Measurements from ENCODE around the gene C1QC.

Gene C1QC

GRCh38 chr1:22637907-22638445, 5.5 kb upstream of the C1QC start:
- H3K4me3 ChIP-seq (ENCODE audit: low read depth, low read length): no peak overlapping the region
- TF ChIP-seq CTCF (IDR thresholded peaks at IDR 0.05; ENCODE audit: borderline replicate concordance, insufficient read depth, low read depth, low read length): no peak

- H3K4me3 ChIP-seq (ENCODE audit: low read depth, low read length): no peak overlapping the region
- TF ChIP-seq CTCF (IDR thresholded peaks at IDR 0.05; ENCODE audit: borderline replicate concordance, insufficient read depth, low read depth, low read length): no peak
These were observed 4.8 kb upstream of the C1QC start for GRCh38 chr1:22638476-22639234.

DNA sequence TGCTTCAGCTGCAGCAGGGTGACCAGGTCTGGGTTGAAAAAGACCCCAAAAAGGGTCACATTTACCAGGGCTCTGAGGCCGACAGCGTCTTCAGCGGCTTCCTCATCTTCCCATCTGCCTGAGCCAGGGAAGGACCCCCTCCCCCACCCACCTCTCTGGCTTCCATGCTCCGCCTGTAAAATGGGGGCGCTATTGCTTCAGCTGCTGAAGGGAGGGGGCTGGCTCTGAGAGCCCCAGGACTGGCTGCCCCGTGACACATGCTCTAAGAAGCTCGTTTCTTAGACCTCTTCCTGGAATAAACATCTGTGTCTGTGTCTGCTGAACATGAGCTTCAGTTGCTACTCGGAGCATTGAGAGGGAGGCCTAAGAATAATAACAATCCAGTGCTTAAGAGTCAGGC, 4.1 kb upstream of the C1QC start:
- no peak for TF ChIP-seq CTCF (IDR thresholded peaks at IDR 0.05; ENCODE audit: borderline replicate concordance, insufficient read depth, low read depth, low read length)

GRCh38 chr1:22641247-22641646, 2.2 kb upstream of the C1QC start:
- no peak for TF ChIP-seq CTCF (IDR thresholded peaks at IDR 0.05; ENCODE audit: borderline replicate concordance, insufficient read depth, low read depth, low read length)
- no peak overlapping the region for H3K4me3 ChIP-seq (ENCODE audit: low read depth, low read length)

More for the DNA sequence above, 4.1 kb upstream of the C1QC start:
- no peak overlapping the region for H3K4me3 ChIP-seq (ENCODE audit: low read depth, low read length)

- H3K4me3 ChIP-seq (ENCODE audit: low read depth, low read length): no peak overlapping the region
These were observed 1.4 kb upstream of the C1QC start for GRCh38 chr1:22641906-22642636.

DNA sequence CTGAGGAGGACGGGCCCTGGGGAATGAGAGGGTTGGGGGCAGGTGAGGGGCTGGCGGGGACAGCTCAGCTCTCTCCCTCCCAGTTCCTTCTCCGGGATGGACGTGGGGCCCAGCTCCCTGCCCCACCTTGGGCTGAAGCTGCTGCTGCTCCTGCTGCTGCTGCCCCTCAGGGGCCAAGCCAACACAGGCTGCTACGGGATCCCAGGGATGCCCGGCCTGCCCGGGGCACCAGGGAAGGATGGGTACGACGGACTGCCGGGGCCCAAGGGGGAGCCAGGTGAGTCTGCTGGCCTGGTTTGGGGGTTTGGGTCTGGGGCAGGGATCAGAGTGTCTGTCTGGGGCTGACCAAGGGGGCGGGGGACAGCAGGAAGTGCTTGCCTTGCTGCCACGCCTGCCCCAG, 495 bp downstream of the C1QC start:
- no peak overlapping the region for H3K4me3 ChIP-seq (ENCODE audit: low read depth, low read length)
- TF ChIP-seq CTCF (IDR thresholded peaks at IDR 0.05; ENCODE audit: borderline replicate concordance, insufficient read depth, low read depth, low read length): no peak

More at GRCh38 chr1:22641906-22642636, 1.4 kb upstream of the C1QC start:
- peak; percentile 88 for TF ChIP-seq CTCF (IDR thresholded peaks at IDR 0.05; ENCODE audit: borderline replicate concordance, insufficient read depth, low read depth, low read length)
